ENCODE measurements around the gene HPD.

GRCh38 chr12:121828306-121828705 is 30.4 kb downstream of the HPD start:
- no peak for TF ChIP-seq POLR2A (IDR thresholded peaks at IDR 0.05)
- TF ChIP-seq, protein P1, sequence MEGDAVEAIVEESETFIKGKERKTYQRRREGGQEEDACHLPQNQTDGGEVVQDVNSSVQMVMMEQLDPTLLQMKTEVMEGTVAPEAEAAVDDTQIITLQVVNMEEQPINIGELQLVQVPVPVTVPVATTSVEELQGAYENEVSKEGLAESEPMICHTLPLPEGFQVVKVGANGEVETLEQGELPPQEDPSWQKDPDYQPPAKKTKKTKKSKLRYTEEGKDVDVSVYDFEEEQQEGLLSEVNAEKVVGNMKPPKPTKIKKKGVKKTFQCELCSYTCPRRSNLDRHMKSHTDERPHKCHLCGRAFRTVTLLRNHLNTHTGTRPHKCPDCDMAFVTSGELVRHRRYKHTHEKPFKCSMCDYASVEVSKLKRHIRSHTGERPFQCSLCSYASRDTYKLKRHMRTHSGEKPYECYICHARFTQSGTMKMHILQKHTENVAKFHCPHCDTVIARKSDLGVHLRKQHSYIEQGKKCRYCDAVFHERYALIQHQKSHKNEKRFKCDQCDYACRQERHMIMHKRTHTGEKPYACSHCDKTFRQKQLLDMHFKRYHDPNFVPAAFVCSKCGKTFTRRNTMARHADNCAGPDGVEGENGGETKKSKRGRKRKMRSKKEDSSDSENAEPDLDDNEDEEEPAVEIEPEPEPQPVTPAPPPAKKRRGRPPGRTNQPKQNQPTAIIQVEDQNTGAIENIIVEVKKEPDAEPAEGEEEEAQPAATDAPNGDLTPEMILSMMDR (IDR thresholded peaks at IDR 0.05): no peak
- TF ChIP-seq POLR2AphosphoS5 (IDR thresholded peaks at IDR 0.05): no peak
